Spleen (tissue), 11 donors: Measurements from ENCODE around the gene GOLGA6L9. TPM values are rescaled to one million over a fixed set of nuclear protein-coding genes. Genes with fewer than 3 reads are reported as not detected.
"Not testable (repeated sequence)": the region's sequence is repeated elsewhere in the genome, so short reads cannot be mapped to it uniquely, and the experiment has no call there.

Experiments used
- DNase-seq: peaks from one replicate; pipeline ENCODE4 v3.0.0-alpha.2; 2020
- H3K27ac ChIP-seq, 8 donors: fragments of 200-600 bp; sonication (generic) in 7 of 8; 1 replicate in 4 of 8; 2 replicates in 4 of 8; pipeline versions ENCODE4 v1.5.0 to v1.8.0; 2016 to 2021; ENCODE audit warnings: inconsistent platforms in 4 of 8, mild to moderate bottlenecking in 4 of 8, moderate library complexity in 1 of 8
- H3K27me3 ChIP-seq, 7 donors: fragments of 200-600 bp; sonication (generic) in 6 of 7; replicated peaks in 1 of 7; 1 replicate in 4 of 7; 2 replicates in 3 of 7; pipeline versions ENCODE4 v1.5.0 to v1.8.0; 2016 to 2021; ENCODE audit warnings: inconsistent platforms in 3 of 7, mild to moderate bottlenecking in 1 of 7
- H3K36me3 ChIP-seq, 6 donors: fragments of 200-600 bp; sonication (generic) in 5 of 6; 1 replicate in 4 of 6; 2 replicates in 2 of 6; pipeline versions ENCODE4 v1.5.0 to v1.8.0; 2016 to 2021; ENCODE audit warnings: inconsistent platforms in 2 of 6
- H3K4me1 ChIP-seq, 6 donors: fragments of 200-600 bp; sonication (generic) in 5 of 6; 1 replicate in 3 of 6; 2 replicates in 3 of 6; pipeline versions ENCODE4 v1.5.0 to v1.8.0; 2016 to 2021; ENCODE audit warnings: inconsistent platforms in 3 of 6
- H3K4me3 ChIP-seq, 8 donors: fragments of 200-600 bp; sonication (generic) in 7 of 8; 1 replicate in 4 of 8; 2 replicates in 4 of 8; pipeline versions ENCODE4 v1.5.0 to v1.8.0; 2016 to 2021; ENCODE audit warnings: inconsistent platforms in 4 of 8, mild to moderate bottlenecking in 4 of 8, moderate library complexity in 2 of 8
- H3K9me3 ChIP-seq, 8 donors: fragments of 200-600 bp; sonication (generic) in 7 of 8; 1 replicate in 4 of 8; 2 replicates in 4 of 8; pipeline versions ENCODE4 v1.5.0 to v1.8.0; 2016 to 2021; ENCODE audit warnings: inconsistent platforms in 4 of 8
- WGBS, 5 donors: extraction: QIAGEN DNeasy Blood & Tissue Kit in 3 of 5; methylation state at CpG; one replicate each; pipeline versions ENCODE4 v1.1.5 to v1.1.7; 2013 to 2018; 5-methylcytosine and 5-hydroxymethylcytosine counted together
- intact Hi-C: fragments of 100-400 bp; cut with DNase I; formaldehyde crosslinking; loops from one replicate; pipeline ENCODE4 v1.15.0; 2023; ENCODE audit warnings: low total_unique reads
- polyA plus RNA-seq, 3 donors: library from polyadenylated mRNA; stranded (reverse); fragments of 200-250 nt; gene quantifications; one replicate each; pipeline ENCODE4 v1.2.1, GENCODE V29; 2013
- small RNA-seq, 4 donors: library from RNA; depleted of rRNA; stranded (forward); fragments of <200 nt; gene quantifications; one replicate each; pipeline ENCODE3, GENCODE V24; 2016
- total RNA-seq, 7 donors: library from RNA; depleted of rRNA in 3 of 7; stranded (reverse); fragments of >200 nt in 3 of 7; fragmentation: NEBNext Ultra II Directional in 4 of 7; extraction: Animal tissue kit (Norgen Biotek cat#: 25700) in 4 of 7; gene quantifications; one replicate each; pipeline versions ENCODE4 v1.1.0 to v1.2.1, GENCODE V29; 2016 to 2021
- donor health status: healthy with polysubstance abuse.
- donor health status: DM: no; HTN: no; CAD: no; lungs with moderate emphysema.
- donor health status: DM: no; HTN: no; CAD: no.
- donor health status: Bipolar disorder and iron deficiency.
- donor health status: healthy.
- donor health status: DM: no; HTN: no; CAD: no.
- donor health status: DM: yes; HTN: yes; CAD: no.

Gene GOLGA6L9
- total and polyA plus RNA-seq, 10 donors: 2.6 to 8.2 (median 3.9) TPM

GRCh38 chr15:82474596-82475325 lies 45.1 kb downstream of the GOLGA6L9 start:
- H3K4me1 ChIP-seq, H3K9me3 ChIP-seq, DNase-seq, intact Hi-C loops, H3K27me3 ChIP-seq, H3K27ac ChIP-seq, H3K36me3 ChIP-seq, H3K4me3 ChIP-seq: not testable (repeated sequence)
- WGBS, 5 donors: 91 to 100% (median 98%) methylated on average over 1 to 18 of the region's 22 CpGs

GRCh38 chr15:82475345-82475967 lies 45.8 kb downstream of the GOLGA6L9 start:
- H3K4me3 ChIP-seq, intact Hi-C loops, H3K4me1 ChIP-seq, H3K27me3 ChIP-seq, DNase-seq, H3K36me3 ChIP-seq, H3K9me3 ChIP-seq, H3K27ac ChIP-seq: not testable (repeated sequence)
- 84 to 99% (median 92%) methylated on average over 5 to 7 of the region's 11 CpGs for WGBS, 5 donors

- DNase-seq, H3K9me3 ChIP-seq, H3K4me3 ChIP-seq, H3K36me3 ChIP-seq, H3K4me1 ChIP-seq, H3K27ac ChIP-seq, H3K27me3 ChIP-seq, intact Hi-C loops: not testable (repeated sequence)
- WGBS, 5 donors: 83 to 92% (median 87%) methylated on average over 11 to 14 of the region's 14 CpGs
Measured at GRCh38 chr15:82476697-82477342, 47.2 kb downstream of the GOLGA6L9 start.

- H3K36me3 ChIP-seq, DNase-seq, intact Hi-C loops, H3K9me3 ChIP-seq, H3K4me1 ChIP-seq, H3K27me3 ChIP-seq, H3K27ac ChIP-seq, H3K4me3 ChIP-seq: not testable (repeated sequence)
- 86 to 97% (median 92%) methylated on average over 9 to 11 of the region's 13 CpGs for WGBS, 5 donors
Measured at GRCh38 chr15:82477343-82478057, 47.9 kb downstream of the GOLGA6L9 start.

Small RNAs within 50 kb of the gene (small RNA-seq; reads per million reads assigned to genes)
- 0 reads per million in 4 donors for gene AC245033.3

Other genes starting within 250 kb of the GOLGA6L9 start
- 10 to 100 TPM; 15.7 to 21.9 (median 19.0) TPM for gene EFL1, start 167.1 kb upstream of the GOLGA6L9 start, total RNA-seq
- 1 to 10 TPM; 3.1 to 5.4 (median 4.8) TPM for gene EFL1, start 167.1 kb upstream of the GOLGA6L9 start, polyA plus RNA-seq
- 10 to 100 TPM in 1 of 7 donors, 1 to 10 TPM in 4, under 1 TPM in 1, not detected in 1; 0.23 to 12.0 (median 2.2) TPM for gene SAXO2, start 167.0 kb upstream of the GOLGA6L9 start, total RNA-seq
- gene SAXO2, start 167.0 kb upstream of the GOLGA6L9 start, polyA plus RNA-seq: 1 to 10 TPM in 2 of 3 donors, under 1 TPM in 1; 0.58 to 7.8 (median 1.4) TPM
- gene GOLGA6L10, start 80.3 kb upstream of the GOLGA6L9 start, total RNA-seq: 1 to 10 TPM in 6 of 7 donors, under 1 TPM in 1; 0.98 to 2.3 (median 1.5) TPM
- gene GOLGA6L10, start 80.3 kb upstream of the GOLGA6L9 start, polyA plus RNA-seq: 1 to 10 TPM in 2 of 3 donors, under 1 TPM in 1; 0.85 to 1.7 (median 1.1) TPM
- 1,000 to 10,000 TPM; 1,089 to 1,741 (median 1,381) TPM for gene RPS17, start 110.6 kb downstream of the GOLGA6L9 start, total RNA-seq
- 1,000 to 10,000 TPM; 7,074 to 9,274 (median 9,192) TPM for gene RPS17, start 110.6 kb downstream of the GOLGA6L9 start, polyA plus RNA-seq
- 1 to 10 TPM in 1 of 7 donors, under 1 TPM in 6; 0.09 to 1.2 (median 0.46) TPM for gene CPEB1, start 217.5 kb downstream of the GOLGA6L9 start, total RNA-seq
- under 1 TPM; 0.39 to 0.48 (median 0.47) TPM for gene CPEB1, start 217.5 kb downstream of the GOLGA6L9 start, polyA plus RNA-seq